Upper lobe of right lung (tissue), 1 donor: ENCODE data around the gene AKNA. TPM values are rescaled to one million over a fixed set of nuclear protein-coding genes. Genes with fewer than 3 reads are reported as not detected.

Source experiments
- ATAC-seq: fragments of 200-7000 bp; cut with Tn5 transposase; one replicate; pipeline ENCODE4 v1.9.1; 2020; ENCODE audit warnings: mild to moderate bottlenecking, moderate library complexity
- DNase-seq: peaks from one replicate; pipeline ENCODE4 v3.0.0-alpha.2; 2020
- H3K27ac ChIP-seq: fragments of 200-600 bp; one replicate; pipeline ENCODE4 v1.8.0; 2022
- H3K27me3 ChIP-seq: fragments of 200-600 bp; one replicate; pipeline ENCODE4 v1.8.0; 2022; ENCODE audit warnings: mild to moderate bottlenecking
- H3K36me3 ChIP-seq: fragments of 200-600 bp; one replicate; pipeline ENCODE4 v1.8.0; 2022
- H3K4me1 ChIP-seq: fragments of 200-600 bp; one replicate; pipeline ENCODE4 v1.8.0; 2022
- H3K4me3 ChIP-seq: fragments of 200-600 bp; one replicate; pipeline ENCODE4 v1.8.0; 2022; ENCODE audit warnings: mild to moderate bottlenecking
- H3K9me3 ChIP-seq: fragments of 200-600 bp; one replicate; pipeline ENCODE4 v1.8.0; 2022
- intact Hi-C: fragments of 100-400 bp; cut with DNase I; formaldehyde crosslinking; loops from one replicate; pipeline ENCODE4 v1.11.0; 2022
- total RNA-seq: library from RNA; stranded (reverse); fragmentation: NEBNext Ultra II Directional; extraction: Animal tissue kit (Norgen Biotek cat#: 25700); gene quantifications from one replicate; pipeline ENCODE4 v1.2.1, GENCODE V29; 2021
- TF ChIP-seq, protein P1 (sequence below): fragments of 200-600 bp; IDR thresholded peaks from one replicate; pipeline ENCODE4 v1.8.0; 2022; ENCODE audit warnings: antibody characterized with exemption
- donor health status: DM: no; HTN: yes; CAD: no; lungs with severe emphysema.

AKNA gene
- total RNA-seq, 1 donor from 2014 or later, result 54.7 TPM

DNA sequence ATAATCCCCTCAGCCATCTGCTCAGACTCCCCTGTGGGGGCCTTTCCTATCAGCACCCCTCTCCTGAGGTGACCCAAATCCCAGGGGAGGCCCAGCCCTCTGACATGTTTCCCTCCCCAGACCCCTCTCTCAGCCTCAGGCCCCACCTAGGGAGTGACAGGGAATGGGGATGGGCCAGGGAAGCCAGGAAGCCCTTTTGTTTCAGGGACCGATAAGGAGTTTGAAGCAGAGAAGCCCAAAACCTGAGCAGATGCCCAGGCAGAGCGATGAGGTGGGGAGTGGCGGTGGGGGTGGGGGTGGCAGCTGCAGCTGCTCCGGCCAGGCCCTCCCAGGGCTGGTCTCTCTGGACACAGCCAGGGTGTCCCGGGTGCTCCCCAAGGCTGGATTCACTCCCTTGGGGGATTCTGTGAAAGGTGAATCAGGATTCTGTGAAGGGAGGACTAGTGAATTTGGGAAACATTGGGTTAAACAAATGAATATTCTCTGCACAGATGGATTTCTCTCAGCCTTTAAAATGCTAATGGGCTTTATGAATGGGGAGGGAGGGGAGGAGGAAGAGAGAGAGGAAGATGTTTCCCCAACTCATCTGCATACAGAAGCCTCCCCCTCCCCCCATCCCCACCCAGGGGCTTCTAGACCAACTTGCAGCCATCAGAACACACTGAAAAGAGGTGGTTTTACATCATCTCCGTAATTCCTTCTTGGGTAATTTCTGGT lies 17.4 kb downstream of the AKNA start:
- H3K36me3 ChIP-seq, result peaks cover 63% of the 10 kb centered on the region
- no peak overlapping the region for H3K4me3 ChIP-seq
- DNase-seq, result peak; percentile 46
- peak overlapping the region; percentile 55 for H3K27ac ChIP-seq
- H3K4me1 ChIP-seq, result peaks cover 54% of the 10 kb centered on the region
- no peaks in the 10 kb centered on the region for H3K9me3 ChIP-seq
- no peaks in the 10 kb centered on the region for H3K27me3 ChIP-seq
- intact Hi-C loops, result no loop called here
- TF ChIP-seq, protein P1, sequence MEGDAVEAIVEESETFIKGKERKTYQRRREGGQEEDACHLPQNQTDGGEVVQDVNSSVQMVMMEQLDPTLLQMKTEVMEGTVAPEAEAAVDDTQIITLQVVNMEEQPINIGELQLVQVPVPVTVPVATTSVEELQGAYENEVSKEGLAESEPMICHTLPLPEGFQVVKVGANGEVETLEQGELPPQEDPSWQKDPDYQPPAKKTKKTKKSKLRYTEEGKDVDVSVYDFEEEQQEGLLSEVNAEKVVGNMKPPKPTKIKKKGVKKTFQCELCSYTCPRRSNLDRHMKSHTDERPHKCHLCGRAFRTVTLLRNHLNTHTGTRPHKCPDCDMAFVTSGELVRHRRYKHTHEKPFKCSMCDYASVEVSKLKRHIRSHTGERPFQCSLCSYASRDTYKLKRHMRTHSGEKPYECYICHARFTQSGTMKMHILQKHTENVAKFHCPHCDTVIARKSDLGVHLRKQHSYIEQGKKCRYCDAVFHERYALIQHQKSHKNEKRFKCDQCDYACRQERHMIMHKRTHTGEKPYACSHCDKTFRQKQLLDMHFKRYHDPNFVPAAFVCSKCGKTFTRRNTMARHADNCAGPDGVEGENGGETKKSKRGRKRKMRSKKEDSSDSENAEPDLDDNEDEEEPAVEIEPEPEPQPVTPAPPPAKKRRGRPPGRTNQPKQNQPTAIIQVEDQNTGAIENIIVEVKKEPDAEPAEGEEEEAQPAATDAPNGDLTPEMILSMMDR, result no peak
- ATAC-seq, result no peak

DNA sequence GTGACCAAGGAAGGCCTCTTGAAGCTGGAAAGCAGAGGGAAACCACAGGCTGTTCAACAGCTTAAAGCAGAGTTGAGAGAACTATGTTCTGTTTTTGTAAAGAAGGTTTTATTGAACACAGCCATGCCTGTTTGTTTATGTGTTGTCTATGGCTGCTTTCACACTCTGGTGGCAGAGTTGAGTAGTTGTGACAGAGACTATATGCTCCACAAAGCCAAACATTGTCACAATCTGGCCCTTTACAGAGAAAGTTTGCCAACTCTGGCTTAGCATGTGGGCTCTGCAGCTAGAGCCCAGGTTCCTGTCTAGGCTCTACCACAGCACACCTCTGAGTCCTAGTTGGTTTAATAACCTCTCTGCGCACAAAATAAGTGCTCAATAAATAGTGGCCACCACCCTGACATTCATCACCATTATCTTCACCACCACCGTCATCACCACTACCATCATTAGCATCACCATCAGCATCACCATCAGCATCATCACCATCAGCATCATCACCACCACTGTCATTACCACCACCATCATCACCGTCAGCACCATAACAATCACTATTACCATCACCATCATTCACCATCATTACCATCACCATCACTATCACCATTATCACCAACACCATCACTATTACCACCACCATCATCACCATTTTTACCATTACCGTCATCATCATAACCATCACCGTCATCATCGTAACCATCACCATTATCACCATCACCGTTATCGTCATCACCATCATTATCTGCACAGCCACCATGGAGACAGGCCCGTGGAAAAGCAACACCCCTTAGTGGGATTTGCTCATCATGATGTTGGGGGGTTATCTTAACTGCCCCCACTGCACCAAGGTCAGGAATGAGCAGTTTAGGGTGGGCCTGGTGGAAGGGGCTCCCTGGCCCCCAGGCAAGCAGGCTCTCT lies 18.3 kb downstream of the AKNA start:
- Histone ChIP-seq H3K27me3 (no peaks in the 10 kb centered on the region), H3K4me1 (peaks cover 58% of the 10 kb centered on the region), H3K27ac (peak overlapping the region; percentile 55), H3K36me3 (peaks cover 63% of the 10 kb centered on the region), H3K4me3 (no peak overlapping the region), H3K9me3 (no peaks in the 10 kb centered on the region)
- peak; percentile 11 for DNase-seq
- TF ChIP-seq, protein P1, result no peak
- intact Hi-C loops, result no loop called here
- ATAC-seq, result no peak

DNA sequence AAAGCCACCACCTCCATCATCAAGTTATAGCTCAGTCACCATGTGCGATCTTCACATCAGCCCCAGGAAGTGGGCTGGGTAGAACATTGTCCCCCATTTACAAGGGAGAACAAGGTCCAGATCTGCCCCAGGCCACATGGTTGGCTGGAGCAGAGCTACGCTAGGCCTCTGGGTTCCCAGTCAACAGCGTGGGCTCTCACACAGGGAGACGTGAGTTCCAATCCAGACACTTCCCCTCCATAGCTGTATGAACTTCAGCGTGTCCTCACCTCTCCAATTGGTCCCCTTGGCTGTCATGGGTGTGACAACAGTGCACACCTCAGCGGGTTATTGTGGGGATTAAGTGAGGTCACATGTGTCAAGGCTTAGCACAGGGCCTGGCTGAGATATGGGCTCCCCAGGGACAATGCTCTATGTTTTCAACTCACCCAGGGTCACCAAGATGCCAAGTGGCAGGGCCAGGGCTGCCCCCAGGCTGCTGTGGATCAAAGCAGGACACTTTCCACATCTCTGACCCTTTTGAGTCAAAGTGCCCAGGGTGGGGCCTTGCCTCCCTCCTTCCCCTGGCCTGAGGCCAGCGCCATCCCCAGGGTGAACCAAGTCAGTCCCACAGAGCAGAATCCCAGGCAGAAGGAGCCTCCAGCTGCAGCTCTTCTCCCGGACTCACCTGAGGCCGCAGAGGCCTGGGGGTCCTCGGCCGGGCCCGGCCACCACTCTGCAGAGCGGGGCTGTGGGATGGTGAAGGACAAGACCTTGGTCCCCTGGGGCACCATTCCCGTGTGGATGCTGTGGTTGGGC lies 19.8 kb downstream of the AKNA start:
- DNase-seq, result peak; percentile 55
- TF ChIP-seq, protein P1, result no peak
- H3K27me3 ChIP-seq, result no peaks in the 10 kb centered on the region
- no peak for ATAC-seq
- H3K4me3 ChIP-seq, result no peak overlapping the region
- intact Hi-C loops, result no loop called here
- H3K4me1 ChIP-seq, result peaks cover 64% of the 10 kb centered on the region
- no peaks in the 10 kb centered on the region for H3K9me3 ChIP-seq
- H3K36me3 ChIP-seq, result peaks cover 63% of the 10 kb centered on the region
- peak overlapping the region; percentile 71 for H3K27ac ChIP-seq

DNA sequence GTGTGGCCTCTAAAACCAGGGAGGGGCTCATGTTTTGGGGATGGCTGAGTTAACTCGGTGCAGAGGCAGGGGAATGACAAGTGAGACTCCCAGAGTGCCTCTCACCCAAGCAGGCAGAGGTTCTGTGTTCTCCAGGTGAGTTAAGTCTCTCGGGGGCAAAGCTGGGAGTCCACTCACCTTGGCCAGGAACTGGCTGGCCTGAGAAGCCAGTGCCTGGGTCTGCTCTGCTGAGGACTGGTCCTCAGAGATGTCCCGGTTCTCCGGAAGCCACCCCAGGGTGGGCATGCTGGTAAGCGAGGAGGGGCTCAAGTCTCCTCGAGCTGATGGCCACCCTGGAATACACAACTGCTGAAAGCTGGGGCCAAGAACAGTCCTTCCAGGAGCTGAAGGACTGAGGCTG lies 20.4 kb downstream of the AKNA start:
- H3K36me3 ChIP-seq, result peaks cover 69% of the 10 kb centered on the region
- no peak overlapping the region for H3K4me3 ChIP-seq
- no peaks in the 10 kb centered on the region for H3K27me3 ChIP-seq
- H3K4me1 ChIP-seq, result peaks cover 58% of the 10 kb centered on the region
- H3K27ac ChIP-seq, result peak overlapping the region; percentile 71
- ATAC-seq, result no peak
- H3K9me3 ChIP-seq, result no peaks in the 10 kb centered on the region
- intact Hi-C loops, result no loop called here
- peak; percentile 51 for DNase-seq
- TF ChIP-seq, protein P1, result no peak

DNA sequence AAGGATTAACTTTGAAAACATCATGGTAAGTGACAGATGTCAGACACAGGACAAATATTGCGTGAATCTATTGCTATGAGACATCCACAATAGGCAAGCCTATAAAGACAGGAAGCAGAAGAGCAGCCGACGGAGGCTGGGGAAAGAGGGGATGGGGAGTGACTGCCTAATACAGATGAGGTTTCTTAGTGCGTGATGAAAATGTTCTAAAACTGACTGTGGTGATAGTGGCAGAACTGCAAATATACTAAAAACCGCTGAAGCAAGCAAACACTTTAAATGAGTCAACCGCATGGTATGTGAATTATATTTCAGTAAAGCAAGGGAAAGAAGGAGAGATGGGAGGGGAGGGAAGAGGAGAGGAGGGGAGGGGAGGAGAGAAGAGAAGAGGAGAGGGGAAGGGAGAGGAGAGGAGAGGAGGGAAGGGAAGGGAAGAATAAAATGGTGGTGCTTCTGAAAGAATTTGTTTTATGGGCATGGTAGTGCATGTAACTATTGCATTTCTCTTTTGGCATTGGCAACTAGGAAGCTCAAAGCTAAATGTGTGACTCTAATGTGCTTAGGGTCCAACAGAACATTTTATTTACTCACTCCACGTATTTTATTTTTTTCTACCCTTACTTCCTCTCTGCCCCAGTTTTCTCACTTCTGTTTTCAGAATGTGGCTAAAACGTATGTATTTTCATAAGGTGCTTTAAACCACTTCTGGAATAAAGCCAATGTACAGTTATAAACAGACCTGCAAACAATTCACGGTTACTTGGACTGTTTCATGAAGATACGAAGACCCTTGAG lies 21.3 kb downstream of the AKNA start:
- Histone ChIP-seq H3K9me3 (no peaks in the 10 kb centered on the region), H3K27me3 (no peaks in the 10 kb centered on the region), H3K4me1 (peaks cover 50% of the 10 kb centered on the region), H3K36me3 (peaks cover 75% of the 10 kb centered on the region), H3K4me3 (no peak overlapping the region), H3K27ac (peak overlapping the region; percentile 71)
- ATAC-seq, result peak; percentile 45
- intact Hi-C loops, result no loop called here
- peak; percentile 52 for DNase-seq
- TF ChIP-seq, protein P1, result no peak
